Dermis microvascular lymphatic vessel endothelial cell (primary cell): Measurements from ENCODE around the gene PIK3R2. TPM values are rescaled to one million over a fixed set of nuclear protein-coding genes. Genes with fewer than 3 reads are reported as not detected.
"Not testable (repeated sequence)": the region's sequence is repeated elsewhere in the genome, so short reads cannot be mapped to it uniquely, and the experiment has no call there.

ENCODE experiments used
- DNase-seq, 2 donors: peaks; one replicate each; pipeline versions ENCODE4 v3.0.0 to v3.0.0-alpha.2; 2010; ENCODE audit warnings: low read depth in 2 of 2
- total RNA-seq: library from RNA; depleted of rRNA; stranded (reverse); fragments of >200 nt; gene quantifications from 2 replicates; pipeline ENCODE4 v1.2.1, GENCODE V29; 2014

PIK3R2 gene
- total RNA-seq, 1 donor from 2014 or later = 0.90 TPM

GRCh38 chr19:18203863-18204393, 51.0 kb downstream of the PIK3R2 start, which contains the start of gene RAB3A:
TSS of gene RAB3A (minus strand) at chr19:18204042. CDS start at chr19:18202740, 1,302 bp downstream.
- DNase-seq = peak; percentile 99 to 100

GRCh38 chr19:18204394-18205199, 51.6 kb downstream of the PIK3R2 start:
- DNase-seq = peak in 1 of 2 donors; percentile 37

GRCh38 chr19:18205200-18205892, 52.4 kb downstream of the PIK3R2 start:
- peak; percentile 39 to 87 for DNase-seq

GRCh38 chr19:18206018-18206417, 53.1 kb downstream of the PIK3R2 start:
- DNase-seq = no peak

- peak in 1 of 2 donors; percentile 25 for DNase-seq
These were observed 55.4 kb downstream of the PIK3R2 start for GRCh38 chr19:18208098-18208951.

- DNase-seq = not testable (repeated sequence)
These were observed 56.9 kb downstream of the PIK3R2 start for GRCh38 chr19:18209912-18210311.

- no peak for DNase-seq
These were observed 58.7 kb downstream of the PIK3R2 start for GRCh38 chr19:18211683-18212082.

GRCh38 chr19:18214779-18215433, 61.9 kb downstream of the PIK3R2 start:
- DNase-seq = no peak

GRCh38 chr19:18216789-18217188, 63.8 kb downstream of the PIK3R2 start:
- DNase-seq = no peak

GRCh38 chr19:18218159-18218558, 65.2 kb downstream of the PIK3R2 start:
- no peak for DNase-seq

GRCh38 chr19:18218600-18218999, 65.6 kb downstream of the PIK3R2 start:
- no peak for DNase-seq

Other genes starting within 250 kb of the PIK3R2 start
- 27.2 and 34.5 TPM in 2 replicates for gene CCDC124, start 220.1 kb upstream of the PIK3R2 start, total RNA-seq
- gene KCNN1, start 186.1 kb upstream of the PIK3R2 start, total RNA-seq = under 0.01 and 0.25 TPM in 2 replicates
- gene ARRDC2, start 145.0 kb upstream of the PIK3R2 start, total RNA-seq = 41.1 and 108 TPM in 2 replicates
- 0.13 TPM in 2 replicates for gene IL12RB1, start 66.2 kb upstream of the PIK3R2 start, total RNA-seq
- gene MAST3, start 55.4 kb upstream of the PIK3R2 start, total RNA-seq = 1.2 and 2.9 TPM in 2 replicates
- 4.5 and 6.1 TPM in 2 replicates for gene IFI30, start 20.6 kb downstream of the PIK3R2 start, total RNA-seq
- gene MPV17L2, start 40.1 kb downstream of the PIK3R2 start, total RNA-seq = 7.2 and 10.0 TPM in 2 replicates
- 0.39 and 0.76 TPM in 2 replicates for gene RAB3A, start 50.9 kb downstream of the PIK3R2 start, total RNA-seq
- gene PDE4C, start 73.3 kb downstream of the PIK3R2 start, total RNA-seq = under 0.01 and 0.13 TPM in 2 replicates
- 0.13 and 0.25 TPM in 2 replicates for gene IQCN, start 121.3 kb downstream of the PIK3R2 start, total RNA-seq
- 68.3 and 137 TPM in 2 replicates for gene JUND, start 128.5 kb downstream of the PIK3R2 start, total RNA-seq
- gene LSM4, start 169.9 kb downstream of the PIK3R2 start, total RNA-seq = 113 and 130 TPM in 2 replicates
- 19.4 and 20.6 TPM in 2 replicates for gene PGPEP1, start 187.4 kb downstream of the PIK3R2 start, total RNA-seq
- 74.8 and 238 TPM in 2 replicates for gene GDF15, start 233.0 kb downstream of the PIK3R2 start, total RNA-seq
- gene LRRC25, start 244.5 kb downstream of the PIK3R2 start, total RNA-seq = not detected in 2 replicates